Subcutaneous adipose tissue (tissue), 4 donors: Measurements from ENCODE around the gene RASD2. TPM values are rescaled to one million over a fixed set of nuclear protein-coding genes. Genes with fewer than 3 reads are reported as not detected.

Experiments
- CTCF ChIP-seq: fragments of 450-650 bp; IDR thresholded peaks from one replicate; pipeline ENCODE4 v1.5.1; 2016; ENCODE audit warnings: low read depth, mild to moderate bottlenecking, control low read depth, antibody characterized with exemption, moderate library complexity
- total RNA-seq, 4 donors: library from RNA; depleted of rRNA; stranded (reverse); fragments of >200 nt; gene quantifications; one replicate each; pipeline ENCODE4 v1.1.0, GENCODE V29; 2016

RASD2 gene
- total RNA-seq, 4 donors from 2014 or later, result 0.16 to 1.9 (median 0.31) TPM

GRCh38 chr22:35505399-35506258 is 35.0 kb upstream of the RASD2 start:
- TF ChIP-seq CTCF, result no peak

- no peak for TF ChIP-seq CTCF
Observed at GRCh38 chr22:35506259-35506570, 34.4 kb upstream of the RASD2 start.

GRCh38 chr22:35509451-35509850 is 31.2 kb upstream of the RASD2 start:
- no peak for TF ChIP-seq CTCF

GRCh38 chr22:35509960-35510359 is 30.7 kb upstream of the RASD2 start:
- no peak for TF ChIP-seq CTCF

GRCh38 chr22:35510481-35510934 is 30.1 kb upstream of the RASD2 start:
- no peak for TF ChIP-seq CTCF

GRCh38 chr22:35510951-35511350 is 29.7 kb upstream of the RASD2 start:
- TF ChIP-seq CTCF, result no peak

GRCh38 chr22:35514366-35514765 is 26.3 kb upstream of the RASD2 start:
- TF ChIP-seq CTCF, result no peak
